HUES48 (cell line): ENCODE data around the gene PDE4DIP.
"Not testable (repeated sequence)": the region's sequence is repeated elsewhere in the genome, so short reads cannot be mapped to it uniquely, and the experiment has no call there.

ENCODE experiments used
- H3K27ac ChIP-seq: one replicate; pipeline ENCODE4 v1.7.0; 2013; ENCODE audit warnings: low read depth, low read length, inconsistent platforms
- H3K27me3 ChIP-seq: 2 replicates; pipeline ENCODE4 v1.6.1; 2013; ENCODE audit warnings: mild to moderate bottlenecking, low read length; ENCODE audit not compliant: control insufficient read depth, insufficient read depth
- H3K36me3 ChIP-seq: 2 replicates; pipeline ENCODE4 v1.6.1; 2013; ENCODE audit warnings: low read length; ENCODE audit not compliant: control insufficient read depth, insufficient read depth
- H3K4me1 ChIP-seq: 2 replicates; pipeline ENCODE4 v1.6.1; 2013; ENCODE audit warnings: mild to moderate bottlenecking, low read length; ENCODE audit not compliant: control insufficient read depth, insufficient read depth
- H3K4me3 ChIP-seq: 2 replicates; pipeline ENCODE4 v1.5.1; 2013; ENCODE audit warnings: mild to moderate bottlenecking, low read depth, low read length
- H3K9ac ChIP-seq: 2 replicates; pipeline ENCODE4 v1.6.1; 2013; ENCODE audit warnings: mild to moderate bottlenecking, low read depth, low read length, moderate library complexity
- H3K9me3 ChIP-seq: 2 replicates; pipeline ENCODE4 v1.6.1; 2013; ENCODE audit warnings: low read length; ENCODE audit not compliant: control insufficient read depth, insufficient read depth

The PDE4DIP gene

DNA sequence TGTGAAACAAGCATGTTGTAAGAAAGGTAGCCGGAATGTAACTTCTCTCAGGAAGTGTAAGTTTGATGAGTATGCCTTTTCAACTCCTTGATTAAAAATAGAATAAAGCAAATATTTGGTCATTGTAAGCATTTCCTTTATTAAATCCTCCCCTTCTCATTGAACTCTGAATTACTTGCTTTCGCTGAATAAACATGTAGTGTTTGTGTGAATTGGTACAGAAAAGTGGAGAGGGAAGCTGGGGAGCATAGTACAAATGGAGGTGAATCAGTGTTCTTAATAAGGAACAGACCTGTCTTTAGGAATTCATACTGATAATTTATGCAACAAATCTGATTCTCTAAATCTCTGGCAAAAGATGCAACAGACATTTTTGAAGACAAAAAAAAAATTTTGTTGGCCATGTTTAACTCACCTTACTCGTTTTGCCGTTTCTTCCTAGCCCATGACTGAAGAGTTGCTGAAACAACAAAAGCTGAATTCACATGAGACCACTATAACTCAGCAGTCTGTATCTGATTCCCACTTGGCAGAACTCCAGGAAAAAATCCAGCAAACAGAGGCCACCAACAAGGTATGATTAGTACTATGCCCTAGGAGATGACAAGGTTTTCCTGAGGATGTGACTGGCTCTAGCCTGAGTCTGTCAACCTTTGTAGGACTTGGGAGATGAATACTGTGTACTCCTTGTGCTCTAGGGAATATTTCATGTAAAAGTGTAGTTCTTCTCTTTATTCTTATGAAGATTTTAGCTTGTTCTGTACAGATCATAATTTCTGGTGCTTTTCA, 116.2 kb downstream of the PDE4DIP start:
- H3K4me1 ChIP-seq, H3K36me3 ChIP-seq, H3K9ac ChIP-seq, H3K27me3 ChIP-seq, H3K27ac ChIP-seq, H3K9me3 ChIP-seq, H3K4me3 ChIP-seq: not testable (repeated sequence)

DNA sequence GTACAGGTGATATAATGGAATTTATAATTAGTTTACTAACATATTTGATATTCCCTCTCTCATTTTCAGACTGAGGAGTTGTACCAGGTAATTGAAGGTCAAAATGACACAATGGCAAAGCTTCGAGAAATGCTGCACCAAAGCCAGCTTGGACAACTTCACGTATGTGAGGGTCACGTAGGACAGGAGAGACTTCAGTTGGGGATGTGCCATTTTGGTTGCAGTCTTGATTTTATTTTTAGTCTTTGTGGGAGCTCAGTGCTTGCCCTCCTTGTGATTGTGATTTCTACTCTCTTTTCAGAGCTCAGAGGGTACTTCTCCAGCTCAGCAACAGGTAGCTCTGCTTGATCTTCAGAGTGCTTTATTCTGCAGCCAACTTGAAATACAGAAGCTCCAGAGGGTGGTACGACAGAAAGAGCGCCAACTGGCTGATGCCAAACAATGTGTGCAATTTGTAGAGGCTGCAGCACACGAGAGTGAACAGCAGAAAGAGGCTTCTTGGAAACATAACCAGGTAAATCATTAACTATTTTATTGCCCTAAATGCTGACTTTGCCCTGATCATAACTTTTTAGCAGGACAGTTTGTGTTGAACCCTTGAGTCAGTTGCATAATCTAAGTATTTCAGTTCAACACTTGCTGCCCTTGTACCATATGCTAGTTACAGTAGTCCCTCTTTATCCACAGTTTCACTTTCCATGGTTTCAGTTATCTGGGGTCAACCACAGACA, 118.1 kb downstream of the PDE4DIP start:
- not testable (repeated sequence) for H3K27ac ChIP-seq, H3K9ac ChIP-seq, H3K4me1 ChIP-seq, H3K27me3 ChIP-seq, H3K4me3 ChIP-seq, H3K9me3 ChIP-seq, H3K36me3 ChIP-seq

DNA sequence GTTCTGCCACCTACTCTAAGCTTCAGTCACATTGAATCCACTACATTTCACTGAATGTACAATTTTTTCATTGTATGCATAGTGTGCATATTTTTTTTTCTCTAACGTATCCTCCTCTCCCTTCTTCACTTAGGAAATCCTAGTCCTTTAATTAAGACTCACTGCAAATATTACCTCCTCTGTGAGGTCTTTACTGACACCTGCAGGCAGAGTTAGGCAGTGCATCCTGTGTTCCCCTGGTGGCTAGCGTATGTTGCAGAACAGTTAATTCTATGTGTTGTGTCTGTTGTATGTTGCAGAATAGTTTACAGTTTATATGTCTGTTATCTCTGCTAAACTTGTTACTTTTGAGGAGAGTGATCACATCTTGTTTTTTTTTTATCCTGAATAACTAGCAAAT, 121.9 kb downstream of the PDE4DIP start:
- H3K4me3 ChIP-seq, H3K9me3 ChIP-seq, H3K4me1 ChIP-seq, H3K27ac ChIP-seq, H3K27me3 ChIP-seq, H3K9ac ChIP-seq, H3K36me3 ChIP-seq: not testable (repeated sequence)

DNA sequence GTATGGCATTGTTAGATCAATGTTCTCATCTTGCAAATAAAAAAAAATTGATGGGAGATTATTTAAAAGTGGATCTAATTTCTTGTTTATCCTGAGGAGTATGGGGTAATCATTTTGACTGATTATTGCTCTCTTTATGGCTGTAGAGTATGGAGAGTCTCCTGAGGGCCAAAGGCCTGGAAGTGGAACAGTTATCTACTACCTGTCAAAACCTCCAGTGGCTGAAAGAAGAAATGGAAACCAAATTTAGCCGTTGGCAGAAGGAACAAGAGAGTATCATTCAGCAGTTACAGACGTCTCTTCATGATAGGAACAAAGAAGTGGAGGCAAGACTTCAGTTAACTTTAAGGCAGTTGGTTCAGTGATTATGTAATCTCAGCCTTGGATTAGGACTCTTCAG, 123.4 kb downstream of the PDE4DIP start:
- H3K36me3 ChIP-seq, H3K9ac ChIP-seq, H3K27me3 ChIP-seq, H3K9me3 ChIP-seq, H3K4me1 ChIP-seq, H3K27ac ChIP-seq, H3K4me3 ChIP-seq: not testable (repeated sequence)

DNA sequence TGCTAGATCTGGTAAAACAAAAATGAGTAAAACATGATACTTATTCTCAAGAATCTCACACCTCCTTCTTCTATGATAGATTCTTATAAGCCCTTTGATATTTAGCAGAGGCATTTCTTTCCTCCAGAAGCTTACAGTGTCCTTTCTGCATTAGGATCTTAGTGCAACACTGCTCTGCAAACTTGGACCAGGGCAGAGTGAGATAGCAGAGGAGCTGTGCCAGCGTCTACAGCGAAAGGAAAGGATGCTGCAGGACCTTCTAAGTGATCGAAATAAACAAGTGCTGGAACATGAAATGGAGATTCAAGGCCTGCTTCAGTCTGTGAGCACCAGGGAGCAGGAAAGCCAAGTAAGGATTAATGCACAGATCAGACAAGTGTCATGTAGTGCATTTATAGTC, 124.5 kb downstream of the PDE4DIP start:
- not testable (repeated sequence) for H3K9me3 ChIP-seq, H3K4me3 ChIP-seq

DNA sequence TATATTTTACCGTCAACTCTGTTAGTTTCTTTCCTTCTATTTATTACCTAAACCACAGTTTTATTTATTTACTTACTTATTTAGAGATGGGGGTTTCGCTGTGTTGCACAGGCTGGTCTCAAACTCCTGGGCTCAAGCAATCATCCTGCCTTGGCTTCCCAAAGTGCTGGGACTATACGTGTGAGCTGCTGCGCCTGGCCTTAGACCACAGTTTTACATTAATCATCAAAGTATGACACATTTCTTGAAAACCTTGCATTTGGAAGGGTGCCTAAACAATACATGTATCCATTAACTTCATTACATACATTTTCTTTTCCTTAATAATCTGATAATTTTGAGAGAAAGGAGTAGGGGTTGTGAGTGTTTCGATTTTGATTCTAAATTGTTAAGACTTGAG, 124.9 kb downstream of the PDE4DIP start:
- H3K36me3 ChIP-seq, H3K9me3 ChIP-seq, H3K9ac ChIP-seq, H3K4me1 ChIP-seq, H3K27me3 ChIP-seq, H3K4me3 ChIP-seq, H3K27ac ChIP-seq: not testable (repeated sequence)

More for the DNA sequence above, 124.5 kb downstream of the PDE4DIP start:
- not testable (repeated sequence) for H3K9ac ChIP-seq, H3K27me3 ChIP-seq, H3K4me1 ChIP-seq, H3K27ac ChIP-seq, H3K36me3 ChIP-seq

DNA sequence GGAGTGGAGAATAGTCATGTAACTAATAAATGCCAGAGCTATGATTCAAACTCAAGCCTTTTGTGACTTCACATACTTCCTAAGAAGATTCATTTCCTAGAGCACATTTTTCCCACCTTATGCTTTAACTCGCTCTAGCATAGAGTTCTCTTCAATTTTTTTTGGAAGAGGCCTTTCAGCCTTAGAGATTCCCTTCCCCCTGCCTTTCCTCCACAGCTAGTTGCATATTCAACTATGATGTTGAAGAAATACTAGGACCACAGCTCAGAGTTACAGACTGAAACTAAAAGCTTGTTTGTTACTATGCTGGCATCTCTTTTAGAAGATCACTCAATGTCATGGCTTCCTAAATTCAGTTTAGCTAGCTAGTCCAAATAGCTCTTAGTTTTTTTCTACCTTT, 131.2 kb downstream of the PDE4DIP start:
- H3K4me1 ChIP-seq, H3K4me3 ChIP-seq, H3K9ac ChIP-seq, H3K27ac ChIP-seq, H3K9me3 ChIP-seq, H3K27me3 ChIP-seq: not testable (repeated sequence)
- peaks cover 23% of the 10 kb centered on the region for H3K36me3 ChIP-seq

DNA sequence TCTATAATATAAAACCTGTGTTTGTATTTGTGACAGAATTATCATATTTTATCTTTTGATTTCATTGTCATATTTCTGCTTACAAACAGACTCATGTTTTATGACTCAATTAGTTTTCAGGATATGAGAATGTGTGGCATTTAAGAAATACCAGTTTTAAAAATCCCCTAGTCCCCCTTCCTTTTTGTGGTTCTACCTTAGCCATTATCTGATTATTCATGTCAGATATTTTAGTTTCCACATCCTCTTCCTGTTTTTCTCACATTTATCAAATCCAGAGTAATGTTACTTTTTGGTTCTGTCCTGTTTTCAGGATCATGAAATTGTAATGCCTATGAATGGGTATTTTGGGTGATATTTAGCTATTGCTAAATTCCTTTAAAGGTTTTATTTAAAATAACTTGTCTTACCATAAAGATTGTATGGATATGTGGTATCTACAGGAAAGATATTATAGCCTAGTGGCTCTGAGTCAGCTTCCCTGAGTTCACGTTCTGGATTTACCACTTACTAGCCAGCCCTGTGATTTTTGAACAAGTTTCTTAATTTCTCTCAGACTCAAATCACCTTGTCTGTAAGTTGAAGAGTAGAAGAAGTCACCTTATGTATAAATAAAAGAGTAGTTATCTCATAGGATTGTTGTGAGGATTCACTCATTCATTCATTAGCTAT, 131.8 kb downstream of the PDE4DIP start:
- H3K36me3 ChIP-seq, result peaks cover 25% of the 10 kb centered on the region
- H3K27me3 ChIP-seq, H3K9me3 ChIP-seq, H3K4me3 ChIP-seq, H3K27ac ChIP-seq, H3K4me1 ChIP-seq, H3K9ac ChIP-seq: not testable (repeated sequence)

DNA sequence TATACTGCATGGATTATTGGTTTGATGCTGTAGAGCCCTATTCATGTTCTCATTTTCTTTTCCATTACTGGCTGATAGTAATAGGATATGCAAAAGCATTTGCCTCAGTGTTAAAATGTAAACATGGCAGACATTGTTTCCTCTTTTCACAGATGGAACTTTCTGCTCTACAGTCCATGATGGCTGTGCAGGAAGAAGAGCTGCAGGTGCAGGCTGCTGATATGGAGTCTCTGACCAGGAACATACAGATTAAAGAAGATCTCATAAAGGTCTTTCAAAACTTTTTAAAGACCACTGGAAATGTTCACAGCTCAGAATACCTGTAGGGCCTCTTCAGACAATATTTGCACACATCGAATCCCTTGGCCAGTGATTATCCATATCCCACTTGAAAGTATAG, 133.6 kb downstream of the PDE4DIP start:
- not testable (repeated sequence) for H3K9me3 ChIP-seq, H3K27ac ChIP-seq, H3K27me3 ChIP-seq, H3K9ac ChIP-seq, H3K4me1 ChIP-seq, H3K4me3 ChIP-seq
- peaks cover 37% of the 10 kb centered on the region for H3K36me3 ChIP-seq

DNA sequence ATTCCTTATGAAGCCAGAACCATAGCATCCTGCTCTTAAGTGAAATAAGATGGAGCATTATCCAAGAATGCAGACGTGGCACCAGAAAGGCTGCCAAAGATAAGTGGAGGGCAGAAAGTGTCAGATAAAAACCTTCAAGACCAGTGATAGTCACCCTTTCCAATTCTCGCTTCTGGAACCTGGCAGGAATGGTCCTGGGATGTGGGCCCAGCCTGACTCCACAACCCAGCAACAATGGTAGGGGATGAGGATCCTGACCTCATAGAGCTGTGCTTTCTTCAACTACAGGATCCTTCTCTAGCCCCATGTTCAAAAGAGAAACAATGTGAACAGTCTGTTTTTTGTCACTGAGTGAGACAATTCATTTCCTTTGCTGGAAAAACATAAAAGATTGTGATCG, 145.2 kb downstream of the PDE4DIP start:
- not testable (repeated sequence) for H3K36me3 ChIP-seq, H3K9me3 ChIP-seq, H3K4me1 ChIP-seq, H3K9ac ChIP-seq, H3K4me3 ChIP-seq, H3K27ac ChIP-seq, H3K27me3 ChIP-seq

DNA sequence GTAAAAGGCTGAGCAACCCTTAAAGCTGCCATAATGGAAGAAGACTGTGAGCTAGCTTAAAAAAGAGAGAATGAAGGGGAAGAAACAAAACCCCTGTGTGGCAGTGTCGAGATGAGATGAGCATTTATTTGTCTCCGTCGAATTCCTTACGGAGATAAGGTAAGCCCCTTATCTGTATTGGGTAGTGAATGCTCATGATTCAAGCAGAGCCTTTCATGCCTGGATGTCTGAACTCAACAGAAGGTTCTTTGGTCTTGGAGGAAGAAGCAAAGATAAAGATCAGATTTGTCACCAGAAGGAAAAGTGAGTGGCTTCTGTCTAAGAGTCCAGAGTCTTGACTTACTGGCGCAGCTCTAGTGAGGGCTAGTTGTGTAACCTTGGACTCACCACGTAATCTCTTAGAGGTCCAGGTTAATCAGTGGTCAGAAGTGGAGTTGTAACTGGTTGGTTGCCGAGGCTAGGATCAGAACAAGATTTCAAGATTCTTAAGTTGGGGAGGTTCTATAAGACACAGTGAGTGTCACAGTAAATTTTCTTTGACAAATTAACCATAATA, 146.1 kb downstream of the PDE4DIP start:
- H3K9me3 ChIP-seq, H3K4me3 ChIP-seq, H3K27ac ChIP-seq, H3K9ac ChIP-seq, H3K4me1 ChIP-seq, H3K27me3 ChIP-seq, H3K36me3 ChIP-seq: not testable (repeated sequence)
